ENCODE measurements around the gene STX1A. TPM values are rescaled to one million over a fixed set of nuclear protein-coding genes. Genes with fewer than 3 reads are reported as not detected.
"Not testable (repeated sequence)": the region's sequence is repeated elsewhere in the genome, so short reads cannot be mapped to it uniquely, and the experiment has no call there.

STX1A gene
- total RNA-seq, 1 donor from 2014 or later: 8.7 TPM

DNA sequence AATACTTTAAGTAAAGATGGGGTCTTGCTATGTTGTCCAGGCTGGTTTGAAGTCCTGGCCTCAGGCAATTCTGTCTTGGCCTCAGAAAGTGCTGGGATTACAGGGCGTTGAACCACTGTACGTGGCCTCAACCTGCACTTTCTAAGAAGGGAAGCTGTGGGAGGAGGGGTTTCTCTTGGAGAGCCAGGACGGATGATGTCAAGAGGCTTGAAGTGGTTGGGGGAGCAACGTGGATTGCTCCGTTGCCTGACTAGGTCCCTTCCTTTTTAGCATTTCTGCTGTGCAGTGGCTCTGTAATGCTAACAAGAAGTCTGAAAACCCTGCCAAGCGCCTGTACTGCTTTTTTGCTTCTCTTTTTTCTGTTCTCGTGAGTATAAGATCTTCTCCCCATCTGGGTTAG lies 28.8 kb downstream of the STX1A start:
- intact Hi-C loops (cut with micrococcal nuclease): no loop called here

DNA sequence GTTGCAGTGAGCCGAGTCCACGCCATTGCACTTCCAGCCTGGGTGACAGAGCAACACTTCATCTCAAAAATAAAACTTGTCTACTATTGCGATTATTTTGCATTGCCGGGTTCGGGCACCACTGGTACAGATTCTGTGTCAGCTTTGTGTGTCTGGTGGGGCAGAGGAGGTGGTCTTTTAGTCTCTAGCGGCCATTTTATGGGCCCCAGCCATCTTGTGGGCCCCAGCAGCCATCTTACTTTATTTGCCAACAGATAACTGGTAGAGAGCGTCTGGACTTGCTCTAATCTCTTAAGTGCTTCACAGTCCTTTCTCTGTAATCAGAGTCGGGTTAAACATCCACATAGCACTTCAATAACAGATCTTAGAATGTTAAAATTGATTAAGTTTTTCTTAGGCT lies 31.2 kb downstream of the STX1A start:
- intact Hi-C loops (cut with micrococcal nuclease): no loop called here

DNA sequence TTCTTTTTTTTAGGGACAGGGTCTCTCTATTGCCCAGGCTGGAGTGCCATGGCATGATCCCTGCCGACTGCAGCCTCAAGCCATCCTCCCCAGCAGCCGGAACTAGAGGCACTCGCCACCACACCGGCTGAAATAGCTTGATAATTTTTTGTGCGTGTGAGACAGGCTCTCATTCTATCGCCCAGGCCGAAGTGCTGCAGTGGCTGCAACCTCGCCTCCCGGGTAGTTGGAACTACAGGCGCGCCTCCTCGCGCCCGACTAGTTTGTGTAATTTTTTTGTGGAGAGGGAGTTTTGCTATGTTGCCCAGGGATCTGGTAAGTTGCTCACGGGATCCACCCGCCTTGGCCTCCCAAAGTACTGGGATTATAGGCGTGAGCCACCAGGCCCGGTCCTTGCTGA lies 34.2 kb downstream of the STX1A start:
- intact Hi-C loops (cut with micrococcal nuclease): no loop called here

DNA sequence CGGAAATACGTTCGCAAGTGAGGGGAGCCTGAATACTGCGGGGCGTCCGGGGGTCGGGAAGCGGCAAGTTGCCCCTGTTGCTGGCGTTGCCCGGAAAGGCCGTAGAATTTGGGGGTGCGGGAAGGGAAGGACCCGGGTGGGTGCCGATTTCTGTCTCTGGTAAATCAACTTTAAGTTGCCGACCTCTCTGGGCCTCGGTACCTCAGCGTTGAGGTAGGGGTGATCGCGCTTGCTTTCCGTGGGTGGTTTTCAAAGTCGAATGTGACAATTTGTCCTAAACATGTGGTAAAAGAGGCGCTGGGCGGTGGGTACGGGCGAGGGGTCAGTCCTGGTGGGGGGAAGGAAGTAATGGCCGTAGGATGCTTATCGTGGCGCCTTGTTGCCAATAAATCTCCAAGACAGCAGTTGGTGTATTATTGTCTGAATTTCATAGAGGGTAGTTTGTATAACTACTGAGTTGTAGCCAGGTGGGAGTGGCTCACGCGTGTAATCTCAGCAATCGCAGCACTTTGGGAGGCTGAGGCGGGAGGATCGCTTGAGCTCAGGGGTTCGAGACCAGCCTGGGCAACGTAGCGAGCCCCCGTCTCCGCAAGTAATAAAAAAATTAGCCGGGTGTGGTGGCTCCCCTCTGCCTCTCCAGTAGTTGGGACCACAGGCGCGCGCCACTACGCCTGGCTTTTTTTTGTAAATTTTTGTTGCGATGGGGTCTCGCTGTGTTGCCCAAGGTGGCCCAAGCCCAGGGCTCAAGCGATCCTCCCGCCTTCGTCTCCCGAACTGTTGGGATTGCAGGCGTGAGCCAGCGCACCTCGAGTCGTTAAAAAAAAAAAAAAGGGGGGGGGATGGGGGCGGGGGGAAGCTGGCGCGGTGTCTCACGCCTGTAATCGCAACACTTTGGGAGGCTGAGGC lies 35.4 kb downstream of the STX1A start:
- intact Hi-C loops (cut with micrococcal nuclease): loop anchor here (1.0 to 2.0 kb wide), 5 partner anchors 17 to 161 kb away; partner anchors contain the start of genes ABHD11, BAZ1B, BCL7B and VPS37D

DNA sequence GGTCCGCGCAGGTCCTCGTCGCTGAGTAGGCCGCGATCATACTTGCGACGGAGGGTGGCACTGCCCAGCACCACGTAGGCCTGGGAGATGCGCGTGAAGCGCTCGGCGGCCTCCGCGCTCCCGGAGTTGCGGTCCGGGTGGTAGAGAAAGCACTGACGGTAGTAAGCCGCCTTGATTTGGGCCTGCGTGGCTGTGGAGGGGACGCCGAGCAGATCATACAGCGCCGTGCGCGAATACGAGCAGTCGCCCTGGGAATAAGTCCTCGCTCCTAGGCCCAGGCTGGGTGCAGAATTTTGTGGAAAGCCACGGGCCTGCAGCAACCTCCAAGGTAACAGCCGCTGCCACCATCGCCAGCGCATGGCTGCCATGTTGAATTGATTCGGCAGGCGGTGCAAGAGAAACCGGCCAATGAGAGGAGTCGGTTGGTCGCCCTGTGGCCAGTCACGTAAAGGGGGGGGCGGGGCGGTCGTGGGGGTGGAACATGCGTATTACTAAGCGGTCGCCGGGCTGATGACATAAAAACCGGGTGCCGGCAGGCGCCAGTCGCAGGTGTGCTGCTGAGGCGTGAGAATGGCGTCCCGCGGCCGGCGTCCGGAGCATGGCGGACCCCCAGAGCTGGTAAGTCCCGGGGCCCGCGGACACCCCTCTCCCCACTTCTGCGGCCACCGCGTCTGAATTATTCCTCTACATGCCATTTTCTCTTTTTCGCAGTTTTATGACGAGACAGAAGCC lies 36.2 kb downstream of the STX1A start, which contains the start of the genes BUD23 and DNAJC30:
TSS of gene BUD23 (plus strand) at position 542 of the 732 bp plus-strand sequence. CDS start at position 571, 29 bp downstream.
TSS of gene DNAJC30 (minus strand) at position 398 of the 732 bp plus-strand sequence. CDS start at position 368, 30 bp downstream.
- intact Hi-C loops (cut with micrococcal nuclease): loop anchor here (1.0 to 2.0 kb wide), 5 partner anchors 16 to 160 kb away; partner anchors contain the start of genes ABHD11, BAZ1B, BCL7B and VPS37D

DNA sequence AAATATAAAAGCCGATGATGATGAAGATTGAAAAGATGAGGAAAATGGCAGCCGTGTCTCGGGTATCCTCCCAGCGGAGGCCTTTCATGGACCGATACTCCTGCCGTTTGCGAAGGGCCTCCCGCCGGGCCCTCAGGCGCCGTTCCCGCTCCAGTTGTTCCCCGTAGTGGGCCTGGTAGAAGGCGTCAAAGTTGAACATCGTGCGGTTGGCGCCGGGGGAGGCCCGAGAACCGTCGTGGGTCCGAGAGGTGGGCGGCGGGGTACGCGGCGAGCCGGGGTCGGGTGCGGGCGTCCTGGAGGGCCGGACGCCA lies 36.8 kb downstream of the STX1A start:
- intact Hi-C loops (cut with micrococcal nuclease): loop anchor here (1.0 to 2.0 kb wide), 5 partner anchors 15 to 160 kb away; partner anchors contain the start of genes ABHD11, BAZ1B, BCL7B and VPS37D

DNA sequence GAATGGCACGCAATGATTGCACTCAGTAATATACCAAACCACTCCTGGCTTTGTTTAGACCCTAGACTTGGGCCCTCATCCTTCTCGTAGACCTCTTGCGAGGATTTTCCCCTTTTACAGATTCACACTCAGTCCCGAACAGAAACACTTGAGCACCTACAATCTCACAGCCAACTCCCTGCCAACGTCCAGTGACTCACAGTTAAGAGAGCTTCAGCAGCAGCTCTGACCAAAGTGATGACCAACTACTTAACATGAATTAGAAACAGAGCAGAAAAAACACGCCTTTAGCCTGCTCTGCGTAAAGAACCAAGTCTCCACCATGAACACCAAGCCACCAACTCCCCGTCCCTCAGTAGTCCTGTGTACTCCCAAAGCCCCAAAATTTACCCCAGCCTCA lies 38.4 kb downstream of the STX1A start:
- intact Hi-C loops (cut with micrococcal nuclease): no loop called here

DNA sequence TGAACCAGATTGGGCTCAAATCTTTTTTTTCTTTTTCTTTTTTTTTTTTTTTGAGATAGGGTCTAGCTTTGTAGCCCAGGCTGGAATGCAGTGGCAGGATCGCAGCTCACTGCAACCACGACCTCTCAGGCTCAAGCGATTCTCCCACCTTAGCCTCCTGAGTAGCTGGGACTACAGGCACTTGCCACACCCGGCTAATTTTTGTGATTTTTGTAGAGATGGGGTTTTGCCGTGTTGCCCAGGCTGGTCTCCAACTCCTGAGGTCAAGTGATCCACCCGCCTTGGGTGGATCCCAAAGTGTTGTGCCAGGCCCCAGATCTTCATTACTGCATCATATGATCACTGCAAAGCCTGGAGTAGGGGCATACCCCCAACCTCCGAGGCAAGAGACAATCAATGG lies 39.0 kb downstream of the STX1A start:
- intact Hi-C loops (cut with micrococcal nuclease): no loop called here

DNA sequence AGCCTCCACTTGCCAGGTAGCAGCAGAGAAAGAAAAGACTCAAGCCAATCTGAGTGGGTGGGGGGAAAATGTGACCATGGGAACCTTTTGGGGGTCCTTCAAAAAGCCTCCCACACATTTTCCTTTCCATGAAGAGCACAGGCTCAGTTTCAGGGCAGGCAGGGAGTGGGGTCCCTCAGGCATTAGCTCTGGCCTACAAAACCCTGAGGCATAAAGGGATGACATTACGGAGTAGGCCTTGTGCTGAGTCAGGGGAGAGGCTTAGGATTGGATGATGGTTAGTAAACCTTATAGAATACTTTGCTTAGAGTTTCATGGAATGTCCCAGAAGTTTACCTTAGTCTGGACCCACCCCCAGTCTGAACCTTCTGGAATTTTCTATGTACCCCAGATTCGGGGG lies 39.8 kb downstream of the STX1A start:
- intact Hi-C loops (cut with micrococcal nuclease): no loop called here

DNA sequence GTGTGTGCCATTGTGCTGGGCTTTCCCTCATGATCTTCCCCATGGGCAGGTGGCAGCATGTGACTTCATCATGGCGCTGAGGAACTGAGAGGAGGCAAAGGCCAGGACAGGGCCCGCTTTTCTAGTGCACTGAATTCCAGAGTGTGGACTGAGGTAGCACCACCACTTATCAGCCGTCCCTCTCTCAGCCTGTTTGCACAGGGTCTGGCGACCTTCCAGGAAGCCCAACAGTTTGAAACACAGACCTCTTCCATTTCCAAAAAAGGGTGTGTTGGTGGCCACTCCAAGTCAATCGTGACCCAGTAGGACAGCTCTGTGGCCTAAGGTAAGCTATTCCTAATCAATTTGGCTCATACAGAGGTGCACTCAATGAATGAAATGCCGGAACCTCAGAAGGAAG lies 40.6 kb downstream of the STX1A start:
- intact Hi-C loops (cut with micrococcal nuclease): no loop called here

DNA sequence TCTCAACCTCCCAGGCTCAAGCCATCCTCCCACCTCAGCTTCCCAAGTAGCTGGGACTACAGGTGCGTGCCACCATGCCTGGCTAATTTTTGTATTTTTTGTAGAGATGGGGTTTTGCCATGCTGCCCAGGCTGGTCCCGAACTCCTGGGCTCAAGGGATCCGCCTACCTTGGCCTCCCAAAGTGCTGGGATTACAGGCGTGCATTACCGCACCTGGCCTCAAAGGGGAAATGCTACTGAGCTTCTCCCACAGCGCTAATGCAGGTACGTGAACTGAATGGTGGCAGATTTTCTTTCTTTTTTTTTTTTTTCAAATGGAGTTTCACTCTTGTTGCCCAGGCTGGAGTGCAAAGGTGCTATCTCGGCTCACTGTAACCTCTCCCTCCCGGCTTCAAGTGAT lies 43.4 kb downstream of the STX1A start:
- intact Hi-C loops (cut with micrococcal nuclease): not testable (repeated sequence)

DNA sequence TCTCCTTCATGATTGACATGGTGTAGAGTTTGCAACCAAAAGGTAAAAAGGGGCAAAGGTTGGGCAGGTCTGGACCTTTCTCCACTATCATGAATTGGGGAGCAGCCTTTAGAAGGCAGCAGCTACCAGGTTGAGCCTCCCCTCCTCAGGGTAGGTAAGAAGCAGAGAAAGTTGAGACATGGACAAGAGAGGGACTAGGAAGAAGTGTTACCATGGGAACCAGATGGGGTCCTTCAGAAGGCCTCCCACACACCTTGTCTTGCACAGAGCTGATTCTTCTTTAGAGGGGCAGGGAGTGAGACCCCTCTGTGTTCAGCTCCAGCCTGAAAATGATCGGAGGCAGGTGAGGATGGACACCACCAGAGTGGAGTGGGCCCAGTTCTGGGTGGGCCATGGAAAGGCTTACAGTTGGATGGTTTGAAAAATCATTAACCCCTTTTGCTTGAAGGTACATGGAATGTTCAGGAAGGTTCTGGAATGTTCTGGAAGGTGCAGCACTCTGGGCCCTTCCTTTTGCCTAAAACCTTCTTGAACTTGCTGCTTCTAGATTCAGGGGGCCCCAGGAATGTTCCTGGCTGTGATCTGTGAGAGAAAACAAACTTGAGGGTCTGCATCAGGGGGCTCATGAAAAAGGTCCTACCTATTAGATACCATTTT lies 44.9 kb downstream of the STX1A start:
- intact Hi-C loops (cut with micrococcal nuclease): no loop called here

DNA sequence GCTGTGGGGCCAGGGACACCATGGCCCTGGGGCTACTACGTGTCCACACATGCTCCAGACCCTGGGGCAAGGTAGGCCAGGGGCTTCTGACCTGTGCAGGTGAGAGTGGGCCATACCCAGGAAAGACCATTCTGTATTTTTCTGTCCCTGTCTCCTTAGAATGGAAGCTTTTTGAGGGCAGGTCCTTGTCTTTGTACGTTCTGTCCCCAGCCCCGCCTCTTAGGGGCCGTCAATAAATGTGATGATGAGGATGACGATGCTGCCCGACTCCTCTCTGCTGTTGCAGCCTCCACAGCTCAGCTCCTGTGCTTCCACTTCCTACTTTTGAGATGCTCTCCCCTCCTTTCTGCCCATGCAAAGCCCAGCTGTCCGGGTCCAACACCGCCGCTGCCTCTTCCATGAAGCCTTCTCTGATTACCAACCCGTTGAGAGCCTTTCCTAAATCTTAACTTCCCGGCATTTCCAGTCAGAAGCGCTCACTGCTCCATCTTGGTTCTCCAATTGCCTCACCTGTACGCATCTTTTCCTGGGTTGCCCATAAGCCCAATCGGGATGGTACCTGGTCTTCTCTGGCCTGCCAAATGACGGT lies 47.5 kb downstream of the STX1A start:
- intact Hi-C loops (cut with micrococcal nuclease): no loop called here

DNA sequence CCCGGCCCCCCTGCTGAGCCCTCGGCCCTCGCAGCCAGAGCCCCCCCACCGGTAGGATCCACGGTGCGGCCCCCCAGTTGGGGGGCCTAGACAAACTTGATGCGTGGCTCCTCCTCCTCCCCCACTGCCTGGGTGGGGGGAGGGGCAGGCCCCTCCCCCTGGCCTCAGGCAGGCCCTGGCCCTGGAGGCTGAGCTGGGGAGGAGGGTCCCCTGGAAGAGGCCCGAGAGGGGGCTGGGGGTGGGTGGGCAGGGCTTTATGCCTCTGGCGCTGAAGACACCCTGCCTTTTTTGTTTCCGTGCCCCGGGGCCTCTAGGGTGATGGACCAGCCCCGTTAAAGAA lies 48.2 kb downstream of the STX1A start:
- intact Hi-C loops (cut with micrococcal nuclease): no loop called here

DNA sequence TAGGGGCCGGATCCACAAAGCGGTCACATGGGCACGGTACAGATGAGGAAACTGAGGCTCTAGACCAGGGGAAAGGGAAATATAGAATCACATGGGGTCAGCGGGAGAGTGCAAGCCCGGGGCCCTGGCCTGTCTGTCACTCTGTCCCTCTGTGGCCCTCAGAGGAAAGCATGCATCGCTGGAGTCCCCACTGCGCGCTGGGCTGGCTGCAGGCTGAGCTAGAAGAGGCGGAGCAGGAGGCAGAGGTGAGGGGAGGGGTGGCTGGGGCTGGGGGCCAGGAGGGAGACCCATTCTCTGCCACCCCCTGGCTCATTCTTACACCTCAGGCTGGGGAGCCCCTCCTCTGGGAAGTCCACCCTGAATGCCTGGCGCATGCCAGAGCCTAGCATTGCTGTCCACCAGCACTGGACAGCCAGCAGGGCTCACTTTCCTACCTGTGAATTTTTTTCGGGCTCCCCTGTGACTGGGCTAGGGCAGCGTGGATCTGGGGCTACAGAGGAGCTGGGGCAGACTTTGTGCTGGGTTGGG lies 49.5 kb downstream of the STX1A start:
- intact Hi-C loops (cut with micrococcal nuclease): loop anchor here (5.0 kb wide), 2 partner anchors 63 to 172 kb away; partner anchors contain the start of gene METTL27

DNA sequence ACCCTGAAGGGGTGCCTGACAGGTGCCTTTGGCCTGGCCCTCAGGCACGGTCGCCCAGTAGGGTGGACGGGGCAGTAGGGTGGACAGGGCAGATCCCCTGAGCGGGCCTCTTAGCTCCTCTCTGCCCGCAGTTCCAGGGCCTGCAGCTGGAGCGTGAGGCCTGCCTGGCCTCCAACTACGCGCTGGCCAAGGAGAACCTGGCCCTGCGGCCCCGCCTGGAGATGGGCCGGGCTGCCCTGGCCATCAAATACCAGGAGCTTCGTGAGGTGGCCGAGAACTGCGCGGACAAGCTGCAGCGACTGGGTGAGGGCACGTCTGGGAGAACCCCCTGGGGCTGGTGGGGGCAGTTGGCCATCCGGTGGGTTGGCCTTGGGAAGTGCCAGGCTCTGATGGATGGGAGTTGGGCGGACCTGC lies 50.2 kb downstream of the STX1A start:
- intact Hi-C loops (cut with micrococcal nuclease): loop anchor here (5.0 kb wide), 2 partner anchors 62 to 173 kb away; partner anchors contain the start of gene METTL27

DNA sequence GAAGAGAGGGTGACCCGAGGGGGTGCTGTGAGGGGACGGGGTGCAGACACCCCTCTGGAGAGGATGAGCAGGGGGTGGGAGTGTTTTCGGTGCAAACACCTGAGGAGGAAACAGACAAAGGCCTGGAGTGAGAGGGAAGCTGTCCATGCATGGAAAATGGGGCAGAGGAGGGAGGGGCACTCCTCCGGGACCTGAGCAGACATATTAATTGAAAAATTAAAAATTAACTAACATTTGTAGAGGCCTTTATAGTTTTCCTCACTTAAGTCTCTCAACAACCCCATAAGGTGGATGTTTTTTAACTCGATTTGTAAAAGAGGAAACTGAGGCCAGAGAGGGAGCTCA lies 50.6 kb downstream of the STX1A start:
- intact Hi-C loops (cut with micrococcal nuclease): loop anchor here (5.0 kb wide), 2 partner anchors 62 to 173 kb away; partner anchors contain the start of gene METTL27

DNA sequence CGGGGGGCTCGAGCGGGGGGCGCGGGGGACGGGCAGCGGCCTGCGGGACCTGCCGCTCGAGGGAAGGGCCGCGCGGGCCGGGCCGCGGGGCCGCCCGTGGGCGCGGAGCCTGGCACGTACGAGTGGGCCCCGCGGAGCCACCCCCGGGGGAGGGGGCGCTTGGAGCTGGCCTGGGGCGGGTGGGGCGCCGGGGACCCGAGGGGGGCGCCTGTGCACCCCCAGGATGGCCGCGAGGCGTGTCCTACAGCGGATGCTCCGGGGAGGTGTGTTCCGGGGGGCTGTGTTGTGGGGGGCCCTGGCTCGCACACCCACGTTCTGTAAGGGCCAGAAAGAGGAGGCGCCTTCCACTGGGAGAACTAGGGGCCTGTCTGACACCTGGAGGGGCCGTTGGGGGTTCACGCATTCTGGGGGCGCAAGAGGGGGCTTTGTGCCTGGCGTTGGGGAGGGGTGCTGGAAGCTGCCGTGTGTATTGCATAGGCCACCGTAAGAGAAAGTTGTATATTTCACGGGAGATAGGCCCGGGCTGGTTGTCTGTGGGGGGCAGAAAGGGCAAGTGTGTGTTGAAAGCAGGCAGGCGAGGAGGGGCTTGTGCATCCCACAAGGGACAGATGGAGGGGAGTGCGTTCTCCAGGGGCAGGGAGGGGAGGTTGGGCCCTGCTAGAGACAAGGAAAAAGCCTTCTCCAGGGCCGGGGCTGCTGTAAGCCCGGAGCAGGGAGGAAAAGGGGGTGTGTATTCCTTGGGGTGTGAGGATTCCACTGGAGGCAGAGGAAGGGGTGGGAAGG lies 51.2 kb downstream of the STX1A start:
- intact Hi-C loops (cut with micrococcal nuclease): loop anchor here (5.0 kb wide), 2 partner anchors 61 to 174 kb away; partner anchors contain the start of gene METTL27

DNA sequence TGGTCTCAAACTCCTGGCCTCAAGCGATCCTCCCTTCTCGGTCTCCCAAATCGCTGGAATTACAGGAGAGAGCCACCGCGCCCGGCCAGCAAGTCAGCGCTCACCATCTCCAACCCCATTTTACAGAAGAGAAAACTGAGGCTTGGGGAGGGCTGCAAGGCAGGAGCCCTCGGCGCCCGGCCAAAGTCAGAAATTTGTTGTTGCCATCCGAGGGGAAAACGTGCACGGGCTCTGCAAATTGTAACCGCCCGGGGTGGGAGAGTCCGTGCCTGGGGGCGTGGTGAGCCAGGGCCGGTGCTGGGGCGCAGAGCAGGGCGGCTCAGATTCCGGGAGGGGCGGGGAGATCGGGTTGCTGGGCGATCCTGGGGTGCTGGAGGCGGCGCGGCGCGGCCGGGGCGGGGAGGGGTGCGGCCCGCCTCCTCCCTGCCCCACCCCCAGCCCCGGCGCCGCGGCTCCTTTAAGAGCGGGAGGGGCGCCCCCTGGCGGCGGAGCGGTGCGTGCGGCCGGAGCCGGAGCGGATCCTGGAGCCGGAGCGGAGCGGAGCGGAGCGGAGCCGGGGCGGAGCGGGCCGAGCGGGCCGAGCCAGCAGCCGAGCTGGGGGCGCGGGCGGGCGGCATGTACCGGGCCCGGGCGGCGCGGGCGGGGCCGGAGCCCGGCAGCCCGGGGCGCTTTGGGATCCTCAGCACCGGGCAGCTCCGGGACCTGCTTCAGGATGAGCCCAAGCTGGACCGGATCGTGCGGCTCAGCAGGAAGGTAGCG lies 51.9 kb downstream of the STX1A start, which contains the start of gene VPS37D:
TSS of gene VPS37D (plus strand) at position 488 of the 759 bp plus-strand sequence. CDS start at position 616, 128 bp downstream.
- intact Hi-C loops (cut with micrococcal nuclease): loop anchor here (1.0 to 5.0 kb wide), 7 partner anchors 16 to 175 kb away; partner anchors contain the start of genes ABHD11, BAZ1B, BUD23 and DNAJC30
